ENCODE data around the gene PREB. TPM values are rescaled to one million over a fixed set of nuclear protein-coding genes. Genes with fewer than 3 reads are reported as not detected.
"Not testable (repeated sequence)": the region's sequence is repeated elsewhere in the genome, so short reads cannot be mapped to it uniquely, and the experiment has no call there.

Gene PREB, protein sequence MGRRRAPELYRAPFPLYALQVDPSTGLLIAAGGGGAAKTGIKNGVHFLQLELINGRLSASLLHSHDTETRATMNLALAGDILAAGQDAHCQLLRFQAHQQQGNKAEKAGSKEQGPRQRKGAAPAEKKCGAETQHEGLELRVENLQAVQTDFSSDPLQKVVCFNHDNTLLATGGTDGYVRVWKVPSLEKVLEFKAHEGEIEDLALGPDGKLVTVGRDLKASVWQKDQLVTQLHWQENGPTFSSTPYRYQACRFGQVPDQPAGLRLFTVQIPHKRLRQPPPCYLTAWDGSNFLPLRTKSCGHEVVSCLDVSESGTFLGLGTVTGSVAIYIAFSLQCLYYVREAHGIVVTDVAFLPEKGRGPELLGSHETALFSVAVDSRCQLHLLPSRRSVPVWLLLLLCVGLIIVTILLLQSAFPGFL
- 40.3 TPM for polyA plus RNA-seq (2013, experiment 1 of 2; ENCODE audit: insufficient read length)
- 41.5 TPM for polyA plus RNA-seq (2013, experiment 2 of 2; ENCODE audit: insufficient read length)

- DNase-seq: peak; percentile 96
Observed at GRCh38 chr2:27133905-27134780, at the start of gene PREB. PREB (minus strand) TSS chr2:27134636; CDS start chr2:27134421, 215 bp downstream.

DNA sequence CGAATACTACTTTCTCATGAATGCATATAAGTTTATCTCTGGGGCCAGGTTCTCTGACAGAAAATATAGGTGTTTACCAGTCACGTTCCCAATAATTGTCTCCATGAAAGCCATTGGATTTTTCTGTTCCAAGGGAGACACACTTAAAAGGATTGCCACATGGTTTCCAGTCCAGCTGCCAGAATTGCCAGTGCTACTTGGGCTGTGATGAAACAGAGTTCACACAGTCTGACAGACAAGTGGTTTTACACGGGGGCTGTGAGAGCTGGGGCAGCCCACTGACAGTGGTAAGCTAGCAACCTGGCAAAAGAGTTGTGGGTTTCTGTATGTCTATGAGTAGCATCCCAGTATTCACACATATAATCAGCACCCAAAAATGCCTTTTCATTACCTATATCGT, 49.7 kb upstream of the PREB start:
- no peak for DNase-seq

DNA sequence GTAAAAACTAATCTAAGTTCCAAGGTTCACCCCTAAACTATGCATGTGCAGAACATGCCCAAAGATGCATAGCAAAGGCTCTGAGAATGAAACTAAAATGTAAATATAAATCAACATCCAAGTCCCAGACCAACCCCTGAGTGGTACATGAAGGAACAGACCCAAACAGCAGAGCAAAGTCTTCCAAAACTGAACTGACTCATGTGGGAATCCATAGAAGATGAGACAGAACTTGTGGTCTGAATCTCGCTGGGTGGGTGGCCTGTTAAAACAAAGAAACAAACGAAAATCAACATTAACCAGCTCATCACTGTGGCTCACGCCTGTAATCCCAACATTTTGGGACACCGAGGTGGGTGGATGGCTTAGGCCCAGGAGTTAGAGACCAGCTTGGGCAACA, 47.9 kb upstream of the PREB start:
- peak; percentile 68 for DNase-seq

GRCh38 chr2:27179344-27180000, 45.0 kb upstream of the PREB start:
- DNase-seq: no peak

- DNase-seq: no peak
Observed at GRCh38 chr2:27178469-27178868, 44.0 kb upstream of the PREB start.

DNA sequence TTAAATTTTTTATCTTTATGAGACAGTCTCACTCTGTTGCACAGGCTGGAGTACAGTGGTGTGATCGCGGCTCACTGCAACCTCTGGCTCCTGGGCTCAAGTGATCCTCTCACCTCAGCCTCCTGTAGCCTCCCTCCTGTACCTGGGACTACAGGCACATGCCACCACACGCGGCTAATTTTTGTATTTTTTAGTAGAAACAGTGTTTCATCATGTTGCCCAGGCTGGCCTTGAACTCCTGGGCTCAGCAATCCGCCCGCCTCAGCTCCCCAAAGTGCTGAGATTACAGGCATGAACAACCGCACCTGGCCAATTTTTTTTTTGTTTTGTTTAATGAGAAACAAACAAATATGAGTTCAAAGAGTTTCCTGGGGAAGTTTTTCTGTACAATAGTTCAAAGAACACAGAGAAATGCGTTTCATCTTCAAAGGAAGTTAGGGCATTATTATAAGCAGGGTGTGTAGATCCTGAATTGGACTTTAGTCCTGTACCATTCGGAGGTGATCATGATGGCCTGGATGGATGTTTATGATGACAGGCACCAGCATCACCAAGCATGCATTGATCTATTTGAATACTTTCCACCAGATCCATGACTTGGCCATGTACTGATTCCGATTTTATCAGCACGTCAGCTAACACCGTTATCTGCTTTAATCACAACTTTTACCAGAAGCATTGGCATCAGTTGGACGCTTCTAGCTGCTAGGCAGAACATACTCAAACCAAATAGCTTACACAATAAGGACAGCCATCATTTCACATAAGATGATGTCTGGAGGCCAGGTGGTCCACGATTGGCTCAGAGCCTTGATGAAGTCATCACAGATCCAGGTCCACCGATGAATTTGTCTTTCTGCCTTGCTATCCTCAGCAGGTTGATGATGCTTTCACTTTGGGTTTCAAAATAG, 43.3 kb upstream of the PREB start:
- DNase-seq: no peak

DNA sequence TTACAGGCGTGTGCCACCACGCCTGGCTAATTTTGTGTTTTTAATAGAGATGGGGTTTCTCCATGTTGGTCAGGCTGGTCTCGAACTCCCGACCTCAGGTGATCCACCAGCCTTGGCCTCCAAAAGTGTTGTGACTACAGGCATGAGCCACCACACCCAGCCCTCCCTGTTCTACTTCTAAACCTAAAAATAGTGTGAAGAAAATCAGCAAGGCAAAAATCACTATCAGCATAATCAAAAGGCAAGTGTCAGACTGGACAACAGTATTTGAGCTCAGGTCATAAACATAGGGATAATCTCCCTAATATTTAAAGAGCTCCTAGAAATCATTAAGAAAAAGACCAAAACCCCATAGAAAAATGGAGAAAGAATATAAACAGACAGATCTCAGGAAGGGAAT, 41.3 kb upstream of the PREB start:
- DNase-seq: not testable (repeated sequence)

DNA sequence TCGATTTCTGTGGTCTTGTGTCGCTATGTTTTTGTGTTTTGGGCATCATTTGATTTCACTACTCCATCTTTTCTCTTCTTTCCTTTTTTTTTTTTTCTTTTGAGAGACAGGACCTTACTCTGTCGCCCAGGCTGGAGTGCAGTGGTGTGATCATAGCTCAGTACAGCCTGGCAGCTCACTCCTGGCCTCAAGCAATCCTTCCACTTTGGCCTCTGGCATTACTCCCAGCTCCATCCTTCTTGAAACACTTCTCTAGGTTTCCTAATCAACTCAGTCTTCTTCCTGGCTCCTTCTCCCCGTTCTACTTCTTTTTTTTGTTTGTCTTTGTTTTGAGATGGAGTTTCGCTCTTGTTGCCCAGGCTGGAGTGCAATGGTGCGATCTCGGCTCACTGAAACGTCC, 40.9 kb upstream of the PREB start:
- no peak for DNase-seq

- DNase-seq: no peak
Observed at GRCh38 chr2:27174638-27175037, 40.2 kb upstream of the PREB start.

GRCh38 chr2:27171351-27171848, 37.0 kb upstream of the PREB start:
- no peak for DNase-seq

GRCh38 chr2:27170581-27171337, 36.3 kb upstream of the PREB start:
- DNase-seq: no peak

DNA sequence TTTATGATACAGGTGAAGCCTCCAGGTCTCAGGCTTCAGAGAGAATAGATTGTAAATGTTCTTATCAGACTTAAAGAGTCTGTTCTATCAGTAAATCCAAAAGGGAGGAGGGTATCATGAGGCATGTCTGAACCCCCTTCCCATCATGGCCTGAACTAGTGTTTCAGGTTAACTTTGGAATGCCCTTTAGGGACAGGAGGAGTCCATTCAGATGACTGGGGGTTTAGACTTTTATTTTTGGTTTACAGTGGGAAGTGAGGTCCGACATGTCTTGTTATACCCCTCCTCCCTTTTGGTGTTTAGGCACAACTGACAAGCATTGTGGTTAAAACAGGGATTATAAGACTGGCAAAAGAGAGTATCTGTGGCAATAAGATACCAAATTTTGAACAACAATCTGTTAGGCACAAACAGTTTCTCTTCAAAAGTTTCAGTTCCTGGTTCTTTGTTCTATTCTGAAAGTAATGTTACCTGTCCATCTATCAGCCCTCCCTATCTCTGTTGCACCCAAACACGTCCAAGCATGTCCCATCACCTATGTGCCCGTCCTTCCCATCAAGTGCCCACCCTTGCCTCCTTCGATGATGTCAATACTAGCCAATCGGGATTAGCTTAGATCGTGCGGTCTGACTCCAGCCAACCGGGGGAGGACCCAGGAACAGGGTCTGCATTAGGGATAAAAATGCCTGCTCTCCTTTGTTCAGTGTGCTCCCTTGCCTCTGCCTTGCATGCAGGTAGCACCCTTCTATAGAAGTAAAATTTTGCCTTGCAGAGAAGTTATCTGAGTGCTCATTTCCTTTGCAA, 30.7 kb upstream of the PREB start:
- no peak for DNase-seq

DNA sequence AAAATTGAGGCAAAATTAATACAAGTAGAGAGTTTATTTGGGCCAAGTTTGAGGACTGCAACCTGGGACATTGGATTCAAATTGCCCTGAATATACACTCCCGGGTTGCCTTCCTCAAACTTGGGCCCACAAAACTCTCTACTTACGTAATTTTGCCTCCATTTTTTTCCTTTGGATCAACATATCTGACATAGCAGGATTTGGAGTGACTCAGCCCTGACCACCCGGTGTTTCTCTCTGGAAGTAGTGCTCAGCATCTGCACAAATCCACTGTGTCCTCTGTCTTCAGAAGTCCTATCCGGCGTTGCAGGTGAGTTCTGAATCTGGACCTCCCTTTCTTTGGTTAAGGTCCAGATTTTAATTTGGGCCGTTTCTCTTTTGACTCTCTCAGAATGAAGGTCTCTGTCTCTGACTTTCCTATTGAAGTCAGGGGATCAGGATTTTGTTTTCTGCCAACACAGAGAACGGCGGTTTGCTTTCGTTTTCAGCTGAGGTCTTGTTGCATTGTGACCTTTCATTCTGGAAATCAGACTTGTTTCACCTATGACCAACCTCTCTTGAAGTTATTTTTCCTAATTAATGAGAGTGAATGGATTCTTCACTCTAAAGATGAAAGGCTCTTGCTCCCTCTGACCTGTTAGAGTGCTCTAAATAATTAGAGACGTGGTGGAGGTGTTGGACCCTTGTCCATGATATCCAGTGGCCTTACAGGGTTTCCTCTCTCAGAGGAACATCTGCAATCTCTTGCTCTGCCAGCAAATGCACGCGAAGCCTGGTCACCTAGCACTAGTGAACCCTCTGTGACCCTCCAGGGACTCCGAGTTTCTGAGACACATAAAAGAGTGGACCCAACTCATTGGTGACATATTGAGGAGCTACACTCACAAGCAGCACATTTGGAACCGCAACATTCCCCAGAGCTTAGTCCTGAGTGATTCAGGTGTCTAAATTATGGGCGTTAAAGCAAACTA, 28.0 kb upstream of the PREB start:
- DNase-seq: peak; percentile 21

DNA sequence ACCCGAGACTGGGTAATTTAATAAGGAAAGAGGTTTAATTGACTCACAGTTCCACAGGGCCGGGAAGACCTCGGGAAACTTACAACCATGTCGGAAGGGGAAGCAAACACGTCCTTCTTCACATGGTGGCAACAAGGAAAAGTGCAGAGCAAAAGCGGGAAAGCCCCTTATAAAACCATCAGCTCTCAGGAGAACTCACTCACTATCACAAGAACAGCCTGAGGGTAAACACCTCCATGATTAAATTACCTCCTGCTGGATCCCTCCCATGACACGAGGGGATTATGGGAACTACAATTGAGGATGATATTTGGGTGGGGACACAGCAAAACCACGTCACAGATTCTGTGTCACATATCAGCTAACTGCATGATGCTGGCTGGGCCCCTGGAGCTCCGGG, 25.8 kb upstream of the PREB start:
- DNase-seq: no peak

- no peak for DNase-seq
Observed at GRCh38 chr2:27159271-27159670, 24.8 kb upstream of the PREB start.

- DNase-seq: no peak
Observed at GRCh38 chr2:27158468-27158867, 24.0 kb upstream of the PREB start.

DNA sequence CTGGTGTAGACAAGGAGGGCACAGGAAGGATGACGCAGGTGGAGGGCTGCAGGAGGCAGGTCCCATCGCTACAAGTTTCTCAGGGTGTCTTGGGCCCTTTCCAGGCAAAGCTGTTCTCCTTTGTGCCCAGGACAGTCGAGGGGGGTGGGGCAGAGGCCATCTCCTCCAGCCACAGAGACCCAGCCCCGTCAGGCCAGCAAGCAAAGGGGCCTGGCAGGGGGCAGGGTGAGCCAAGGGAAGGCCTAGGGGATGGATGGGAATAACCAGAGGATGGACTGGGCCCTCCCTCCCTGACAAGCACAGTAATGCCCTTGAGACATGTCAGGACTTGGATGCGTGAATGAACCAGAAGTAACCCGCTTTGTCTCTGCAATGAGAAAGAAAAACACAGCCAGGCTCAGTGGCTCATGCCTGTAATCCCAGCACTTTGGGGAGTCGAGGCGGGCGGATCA, 20.7 kb upstream of the PREB start:
- DNase-seq: no peak

GRCh38 chr2:27154488-27154887, 20.1 kb upstream of the PREB start:
- DNase-seq: no peak

Measured in fibroblast of skin of abdomen (primary cell).